ENCODE data around the gene CXCL13.
"Not testable (repeated sequence)": the region's sequence is repeated elsewhere in the genome, so short reads cannot be mapped to it uniquely, and the experiment has no call there.

Gene CXCL13

DNA sequence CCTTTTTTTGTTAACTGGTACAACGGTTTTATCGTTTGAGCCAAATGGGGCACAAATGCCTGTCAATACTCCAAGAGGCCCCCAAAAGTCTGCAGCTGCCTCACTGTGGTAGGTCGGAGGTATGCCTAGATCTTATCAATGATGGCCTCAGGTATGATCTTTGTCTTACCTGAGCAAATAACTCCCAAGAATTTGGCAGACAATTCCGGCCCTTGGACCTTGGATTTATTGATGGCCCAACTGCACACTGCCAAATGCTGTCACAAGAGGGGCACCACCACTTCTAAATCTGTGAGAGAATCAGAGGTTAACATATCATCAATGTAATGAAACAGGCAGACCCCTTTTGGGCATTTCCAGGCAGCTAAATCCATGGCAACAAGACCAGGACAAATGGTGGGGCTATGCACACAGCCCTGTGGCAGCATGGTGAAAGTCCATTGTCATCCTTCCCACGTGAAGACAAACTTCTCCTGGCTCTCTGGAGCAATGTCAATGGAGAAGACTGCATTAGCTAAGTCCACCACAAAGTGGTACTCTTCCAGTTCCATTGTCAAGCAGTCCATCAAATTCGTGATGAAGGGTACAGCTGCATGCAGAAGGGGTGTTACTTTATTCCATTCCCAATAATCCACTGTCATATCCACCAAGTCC lies 28.6 kb downstream of the CXCL13 start:
- no peaks in the 10 kb centered on the region for H3K4me1 ChIP-seq (ENCODE audit: control insufficient read depth, insufficient read depth, low read length)
- H3K4me3 ChIP-seq (ENCODE audit: low read depth, low read length): no peak overlapping the region
- H3K27ac ChIP-seq (ENCODE audit: low read depth, low read length): no peak overlapping the region
- no peak overlapping the region for H3K9ac ChIP-seq (ENCODE audit: low read depth, low read length)
- H3K36me3 ChIP-seq (ENCODE audit: control insufficient read depth, insufficient read depth, low read length): no peaks in the 10 kb centered on the region
- H3K27me3 ChIP-seq (ENCODE audit: control insufficient read depth, insufficient read depth, low read length): no peaks in the 10 kb centered on the region
- peaks cover 2% of the 10 kb centered on the region; the same call in 1 of the 2 replicates for H3K9me3 ChIP-seq (ENCODE audit: control insufficient read depth, insufficient read depth, low read length)

DNA sequence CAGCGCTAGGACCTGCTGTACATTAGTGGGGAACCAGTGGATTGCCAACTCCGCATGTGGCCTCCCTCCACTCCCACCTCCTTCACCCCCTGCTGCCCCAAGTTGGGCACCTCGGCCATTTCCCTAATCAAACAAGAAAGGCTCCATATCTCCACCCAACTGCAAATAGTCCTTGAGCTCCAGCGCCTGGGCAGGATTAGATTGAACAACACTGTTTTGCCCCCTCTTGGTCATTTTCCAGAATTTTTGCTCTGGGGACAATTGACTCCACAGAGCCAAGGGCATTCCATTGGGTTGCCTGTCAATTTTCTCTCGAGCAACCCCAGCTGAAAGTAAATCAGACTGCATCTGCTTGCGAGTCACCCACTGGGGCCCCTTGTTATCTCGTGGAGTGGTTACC lies 29.6 kb downstream of the CXCL13 start:
- no peak overlapping the region for H3K9ac ChIP-seq (ENCODE audit: low read depth, low read length)
- H3K4me3 ChIP-seq (ENCODE audit: low read depth, low read length): no peak overlapping the region
- H3K4me1 ChIP-seq (ENCODE audit: control insufficient read depth, insufficient read depth, low read length): no peaks in the 10 kb centered on the region
- H3K27me3 ChIP-seq (ENCODE audit: control insufficient read depth, insufficient read depth, low read length): no peaks in the 10 kb centered on the region
- H3K27ac ChIP-seq (ENCODE audit: low read depth, low read length): no peak overlapping the region
- H3K9me3 ChIP-seq (ENCODE audit: control insufficient read depth, insufficient read depth, low read length): peaks cover 2% of the 10 kb centered on the region; the same call in 1 of the 2 replicates
- no peaks in the 10 kb centered on the region for H3K36me3 ChIP-seq (ENCODE audit: control insufficient read depth, insufficient read depth, low read length)

DNA sequence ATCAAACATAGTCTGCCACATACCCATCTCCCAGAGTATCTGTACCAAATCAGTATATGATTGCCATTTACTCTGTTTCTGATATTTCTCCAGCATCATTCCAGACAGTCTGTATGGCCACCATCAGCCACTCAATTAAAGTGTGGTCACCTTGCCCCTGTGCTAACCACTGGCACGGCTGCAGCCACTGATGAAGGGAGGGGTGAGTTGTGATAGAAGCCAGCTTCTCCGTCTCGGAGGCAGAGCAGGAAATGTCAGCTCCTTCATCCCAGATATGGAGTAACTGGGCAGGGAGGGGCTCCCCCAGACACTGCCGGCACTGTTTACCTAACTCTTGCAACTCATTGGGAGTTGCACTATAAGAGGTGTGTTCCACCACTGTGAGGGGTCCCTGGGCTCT lies 30.3 kb downstream of the CXCL13 start:
- Histone ChIP-seq H3K4me1 (ENCODE audit: control insufficient read depth, insufficient read depth, low read length) (no peaks in the 10 kb centered on the region), H3K27ac (ENCODE audit: low read depth, low read length) (no peak overlapping the region), H3K9me3 (ENCODE audit: control insufficient read depth, insufficient read depth, low read length) (peaks cover 2% of the 10 kb centered on the region; the same call in 1 of the 2 replicates), H3K36me3 (ENCODE audit: control insufficient read depth, insufficient read depth, low read length) (no peaks in the 10 kb centered on the region), H3K4me3 (ENCODE audit: low read depth, low read length) (no peak overlapping the region), H3K27me3 (ENCODE audit: control insufficient read depth, insufficient read depth, low read length) (no peaks in the 10 kb centered on the region), H3K9ac (ENCODE audit: low read depth, low read length) (no peak overlapping the region)

DNA sequence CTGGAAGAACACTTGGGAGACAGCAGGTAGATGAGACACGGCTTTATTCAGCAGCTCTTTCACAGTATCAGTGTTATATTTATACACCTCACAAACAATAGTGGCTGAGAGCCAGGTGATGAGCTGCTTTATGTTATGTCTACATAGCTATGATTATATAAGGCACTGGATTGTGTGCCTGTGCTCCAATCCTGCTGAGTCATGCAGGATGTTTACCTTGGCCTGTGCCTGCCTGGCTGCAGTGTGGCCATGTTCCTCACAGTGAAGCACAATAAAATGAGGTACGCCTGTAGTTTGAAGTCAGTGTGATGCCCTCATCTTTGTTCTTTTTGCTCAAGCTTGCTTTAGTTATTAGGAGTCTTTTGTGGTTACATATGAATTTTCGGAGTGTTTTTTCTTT lies 31.3 kb downstream of the CXCL13 start:
- H3K36me3 ChIP-seq (ENCODE audit: control insufficient read depth, insufficient read depth, low read length): no peaks in the 10 kb centered on the region
- no peak overlapping the region for H3K4me3 ChIP-seq (ENCODE audit: low read depth, low read length)
- H3K9ac ChIP-seq (ENCODE audit: low read depth, low read length): no peak overlapping the region
- no peak overlapping the region for H3K27ac ChIP-seq (ENCODE audit: low read depth, low read length)
- no peaks in the 10 kb centered on the region for H3K27me3 ChIP-seq (ENCODE audit: control insufficient read depth, insufficient read depth, low read length)
- H3K9me3 ChIP-seq (ENCODE audit: control insufficient read depth, insufficient read depth, low read length): peaks cover 2% of the 10 kb centered on the region; the same call in 1 of the 2 replicates
- no peaks in the 10 kb centered on the region for H3K4me1 ChIP-seq (ENCODE audit: control insufficient read depth, insufficient read depth, low read length)

DNA sequence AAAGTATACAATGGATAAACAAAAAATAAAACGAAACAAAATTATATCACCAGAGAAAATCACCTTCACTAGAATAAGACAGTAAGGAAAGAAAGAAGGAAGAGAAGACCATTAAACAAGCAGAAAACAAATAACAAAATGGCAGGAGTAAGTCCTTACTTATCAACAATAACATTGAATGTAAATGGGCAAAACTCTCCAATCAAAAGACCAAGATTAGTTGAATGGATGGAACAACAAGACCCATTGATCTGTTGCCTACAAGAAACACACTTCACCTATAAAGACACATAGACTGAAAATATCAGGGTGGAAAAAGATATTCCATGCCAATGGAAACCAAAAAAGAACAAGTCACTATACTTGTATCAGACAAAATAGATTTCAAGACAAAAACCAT lies 38.4 kb downstream of the CXCL13 start:
- not testable (repeated sequence) for H3K9ac ChIP-seq (ENCODE audit: low read depth, low read length); H3K4me1 ChIP-seq (ENCODE audit: control insufficient read depth, insufficient read depth, low read length); H3K9me3 ChIP-seq (ENCODE audit: control insufficient read depth, insufficient read depth, low read length); H3K36me3 ChIP-seq (ENCODE audit: control insufficient read depth, insufficient read depth, low read length); H3K4me3 ChIP-seq (ENCODE audit: low read depth, low read length); H3K27ac ChIP-seq (ENCODE audit: low read depth, low read length); H3K27me3 ChIP-seq (ENCODE audit: control insufficient read depth, insufficient read depth, low read length)

DNA sequence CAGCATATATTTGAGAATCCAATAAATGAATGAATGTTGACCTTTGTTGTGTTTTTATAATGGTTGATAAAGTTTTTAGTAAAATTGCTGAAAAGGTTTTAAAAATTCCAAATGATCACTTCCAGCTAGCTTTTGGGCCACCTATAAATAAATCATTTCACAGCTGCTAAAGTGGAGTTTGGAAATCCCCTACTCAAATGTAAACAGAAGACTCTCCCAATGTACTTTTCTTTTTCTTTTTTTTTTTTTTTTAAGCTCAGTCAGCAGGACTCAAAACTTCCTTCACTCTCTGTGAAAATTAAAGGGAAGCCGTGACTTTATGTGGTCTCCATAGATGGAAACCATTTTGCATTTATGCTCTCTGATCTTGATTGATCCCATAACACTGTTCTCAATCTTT lies 45.2 kb downstream of the CXCL13 start:
- no peaks in the 10 kb centered on the region for H3K36me3 ChIP-seq (ENCODE audit: control insufficient read depth, insufficient read depth, low read length)
- no peak overlapping the region for H3K9ac ChIP-seq (ENCODE audit: low read depth, low read length)
- H3K4me3 ChIP-seq (ENCODE audit: low read depth, low read length): no peak overlapping the region
- peaks cover 3% of the 10 kb centered on the region; the same call in 1 of the 2 replicates for H3K9me3 ChIP-seq (ENCODE audit: control insufficient read depth, insufficient read depth, low read length)
- no peak overlapping the region for H3K27ac ChIP-seq (ENCODE audit: low read depth, low read length)
- no peaks in the 10 kb centered on the region for H3K27me3 ChIP-seq (ENCODE audit: control insufficient read depth, insufficient read depth, low read length)
- peaks cover 14% of the 10 kb centered on the region for H3K4me1 ChIP-seq (ENCODE audit: control insufficient read depth, insufficient read depth, low read length)

DNA sequence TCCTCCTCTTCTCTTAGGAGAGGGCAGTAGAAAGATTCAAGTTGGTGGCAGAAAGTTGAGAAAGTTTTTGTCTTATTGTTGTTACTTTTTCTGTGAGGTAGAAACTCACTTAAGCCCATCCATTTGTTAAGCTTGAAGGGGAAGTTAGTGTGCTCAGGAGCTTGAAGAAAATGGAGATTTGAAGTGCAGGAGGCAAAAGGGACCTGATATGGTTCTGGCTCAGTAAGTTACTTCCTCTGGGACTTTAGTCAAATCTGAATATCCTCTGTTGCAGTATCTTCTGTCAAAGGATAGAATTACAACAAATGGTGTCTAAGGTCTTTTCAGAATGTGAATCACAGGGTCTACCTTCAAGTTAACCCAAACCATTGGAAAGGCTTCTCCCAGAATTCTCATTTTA lies 46.2 kb downstream of the CXCL13 start:
- no peaks in the 10 kb centered on the region for H3K36me3 ChIP-seq (ENCODE audit: control insufficient read depth, insufficient read depth, low read length)
- peaks cover 14% of the 10 kb centered on the region for H3K4me1 ChIP-seq (ENCODE audit: control insufficient read depth, insufficient read depth, low read length)
- H3K27ac ChIP-seq (ENCODE audit: low read depth, low read length): no peak overlapping the region
- H3K9ac ChIP-seq (ENCODE audit: low read depth, low read length): no peak overlapping the region
- no peaks in the 10 kb centered on the region for H3K27me3 ChIP-seq (ENCODE audit: control insufficient read depth, insufficient read depth, low read length)
- no peak overlapping the region for H3K4me3 ChIP-seq (ENCODE audit: low read depth, low read length)
- H3K9me3 ChIP-seq (ENCODE audit: control insufficient read depth, insufficient read depth, low read length): no peaks in the 10 kb centered on the region

DNA sequence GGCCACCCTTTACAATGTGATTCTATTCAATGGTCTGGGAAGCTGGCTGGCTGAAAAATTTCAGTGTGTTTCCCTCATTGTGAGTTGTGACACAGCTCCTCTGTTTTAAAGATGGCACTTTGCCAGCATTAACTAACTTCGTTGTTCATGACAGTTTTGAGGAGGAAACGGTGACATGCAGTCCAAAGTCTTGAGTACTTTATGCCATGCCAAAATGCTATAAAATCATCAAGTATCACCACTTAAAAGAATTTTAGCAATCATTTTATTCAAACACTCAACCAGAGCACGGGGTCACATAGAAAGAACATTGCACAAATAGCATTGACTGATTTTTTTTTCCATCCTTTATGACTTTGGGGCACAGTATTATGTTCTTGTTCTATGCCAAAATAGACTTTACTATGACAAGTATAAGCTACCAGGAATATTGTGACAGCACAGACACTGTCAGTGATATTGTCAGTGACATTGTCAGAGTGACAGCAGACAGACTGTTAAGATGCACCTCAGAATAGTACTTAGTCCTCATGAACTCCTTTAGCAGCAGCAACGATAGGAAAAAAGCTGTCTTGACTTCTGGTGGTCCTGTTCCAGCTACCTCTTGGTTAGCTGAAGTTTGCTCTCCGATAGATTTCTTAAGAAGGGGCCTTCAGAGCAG lies 46.7 kb downstream of the CXCL13 start:
- no peaks in the 10 kb centered on the region for H3K9me3 ChIP-seq (ENCODE audit: control insufficient read depth, insufficient read depth, low read length)
- no peak overlapping the region for H3K27ac ChIP-seq (ENCODE audit: low read depth, low read length)
- H3K9ac ChIP-seq (ENCODE audit: low read depth, low read length): no peak overlapping the region
- H3K27me3 ChIP-seq (ENCODE audit: control insufficient read depth, insufficient read depth, low read length): no peaks in the 10 kb centered on the region
- no peaks in the 10 kb centered on the region for H3K36me3 ChIP-seq (ENCODE audit: control insufficient read depth, insufficient read depth, low read length)
- no peak overlapping the region for H3K4me3 ChIP-seq (ENCODE audit: low read depth, low read length)
- peaks cover 14% of the 10 kb centered on the region for H3K4me1 ChIP-seq (ENCODE audit: control insufficient read depth, insufficient read depth, low read length)

DNA sequence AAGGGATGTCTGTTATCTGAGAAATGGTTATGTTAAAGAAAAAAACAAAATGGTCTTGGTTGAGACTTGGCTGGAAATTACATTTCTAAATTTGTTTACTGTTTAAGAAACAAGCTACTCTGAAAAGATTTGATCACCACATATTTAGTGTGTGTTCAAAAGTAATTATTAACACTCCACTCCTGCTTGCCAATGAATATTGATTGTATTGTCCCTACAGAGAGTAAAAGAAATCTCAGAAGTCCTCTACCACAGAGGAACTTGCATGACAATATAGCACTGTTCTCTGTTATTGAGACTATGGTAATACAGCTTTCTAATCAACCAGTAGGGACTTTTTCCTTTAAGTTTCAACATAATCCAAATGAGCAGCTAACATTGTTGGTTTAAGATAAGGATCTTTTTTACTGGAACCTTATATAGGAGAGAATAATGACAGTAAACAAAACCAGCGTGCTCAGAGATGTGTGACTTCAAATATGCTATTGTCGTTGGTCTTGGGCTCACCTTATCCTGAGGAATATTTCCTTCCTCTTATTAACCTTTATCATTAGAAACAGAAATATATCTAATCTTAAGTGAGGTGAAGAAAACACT lies 47.6 kb downstream of the CXCL13 start:
- H3K27me3 ChIP-seq (ENCODE audit: control insufficient read depth, insufficient read depth, low read length): no peaks in the 10 kb centered on the region
- H3K27ac ChIP-seq (ENCODE audit: low read depth, low read length): no peak overlapping the region
- peaks cover 14% of the 10 kb centered on the region for H3K4me1 ChIP-seq (ENCODE audit: control insufficient read depth, insufficient read depth, low read length)
- no peaks in the 10 kb centered on the region for H3K9me3 ChIP-seq (ENCODE audit: control insufficient read depth, insufficient read depth, low read length)
- no peak overlapping the region for H3K4me3 ChIP-seq (ENCODE audit: low read depth, low read length)
- no peaks in the 10 kb centered on the region for H3K36me3 ChIP-seq (ENCODE audit: control insufficient read depth, insufficient read depth, low read length)
- no peak overlapping the region for H3K9ac ChIP-seq (ENCODE audit: low read depth, low read length)

DNA sequence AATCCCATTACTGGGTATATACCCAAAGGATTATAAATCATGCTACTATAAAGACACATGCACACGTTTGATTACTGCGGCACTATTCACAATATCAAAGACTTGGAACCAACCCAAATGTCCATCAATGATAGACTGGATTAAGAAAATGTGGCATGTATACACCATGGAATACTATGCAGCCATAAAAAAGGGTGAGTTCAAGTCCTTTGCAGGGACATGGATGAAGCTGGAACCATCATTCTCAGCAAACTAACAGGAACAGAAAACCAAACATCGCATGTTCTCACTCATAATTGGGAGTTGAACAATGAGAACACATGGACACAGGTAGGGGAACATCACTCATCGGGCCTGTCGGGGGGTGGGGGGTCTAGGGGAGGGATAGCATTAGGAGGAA lies 54.7 kb downstream of the CXCL13 start:
- not testable (repeated sequence) for H3K9me3 ChIP-seq (ENCODE audit: control insufficient read depth, insufficient read depth, low read length); H3K9ac ChIP-seq (ENCODE audit: low read depth, low read length); H3K36me3 ChIP-seq (ENCODE audit: control insufficient read depth, insufficient read depth, low read length); H3K4me3 ChIP-seq (ENCODE audit: low read depth, low read length); H3K27ac ChIP-seq (ENCODE audit: low read depth, low read length); H3K27me3 ChIP-seq (ENCODE audit: control insufficient read depth, insufficient read depth, low read length); H3K4me1 ChIP-seq (ENCODE audit: control insufficient read depth, insufficient read depth, low read length)
